H1 (cell line): Measurements from ENCODE around the gene BBS9. TPM values are rescaled to one million over a fixed set of nuclear protein-coding genes. Genes with fewer than 3 reads are reported as not detected.

ENCODE experiments used
- CTCF ChIA-PET: fragments of 300-600 bp; sonication (Branson Sonifier 250); formaldehyde crosslinking; loops from one replicate; lab custom pipeline; 2021; ENCODE audit not compliant: partially characterized antibody; lab: Charles Lee
- POLR2A ChIA-PET: fragments of 300-600 bp; sonication (Branson Sonifier 250); formaldehyde crosslinking; loops from one replicate; lab custom pipeline; 2021; ENCODE audit warnings: inconsistent platforms; ENCODE audit not compliant: partially characterized antibody; lab: Charles Lee
- DNase-seq, 2 experiments: peaks; one replicate each; pipeline versions ENCODE4 v3.0.0 to v3.0.0-alpha.2; 2010 to 2022; ENCODE audit warnings: low spot score in 2 of 2, low read depth in 1 of 2, mixed read lengths in 1 of 2
- FAIRE-seq: peaks from 2 replicates; lab custom pipeline; 2011; peaks lifted over from hg19 to GRCh38; lab: Jason Lieb, UNC
- H2AFZ ChIP-seq: 2 replicates; pipeline ENCODE4 v1.8.1; 2012; ENCODE audit warnings: low read length, inconsistent platforms
- H2AK5ac ChIP-seq: 2 replicates; pipeline ENCODE4 v1.6.1; 2013; ENCODE audit warnings: low read depth, low read length
- H2BK120ac ChIP-seq: replicated peaks from 2 replicates; pipeline ENCODE3; 2013; ENCODE audit warnings: low read depth, low read length, inconsistent platforms
- H2BK12ac ChIP-seq: 2 replicates; pipeline ENCODE4 v1.6.1; 2013; ENCODE audit warnings: low read depth, low read length
- H2BK15ac ChIP-seq: 2 replicates; pipeline ENCODE4 v1.6.1; 2013; ENCODE audit warnings: low read length
- H2BK20ac ChIP-seq: 2 replicates; pipeline ENCODE4 v1.6.1; 2013; ENCODE audit warnings: low read length
- H2BK5ac ChIP-seq: 2 replicates; pipeline ENCODE4 v1.6.1; 2013; ENCODE audit warnings: low read depth, low read length
- H3K14ac ChIP-seq: 2 replicates; pipeline ENCODE4 v1.6.1; 2013; ENCODE audit warnings: inconsistent platforms; ENCODE audit not compliant: insufficient read length
- H3K18ac ChIP-seq: 2 replicates; pipeline ENCODE4 v1.6.1; 2013; ENCODE audit warnings: low read length; ENCODE audit errors: extremely low read depth
- H3K23ac ChIP-seq: 2 replicates; pipeline ENCODE4 v1.6.1; 2013; ENCODE audit warnings: inconsistent platforms; ENCODE audit not compliant: insufficient read length
- H3K23me2 ChIP-seq: 2 replicates; pipeline ENCODE4 v1.6.1; 2013; ENCODE audit warnings: low read depth, low read length
- H3K27ac ChIP-seq: 2 replicates; pipeline ENCODE4 v1.6.1; 2011; ENCODE audit warnings: low read depth, low read length, inconsistent platforms
- H3K27me3 ChIP-seq, 4 experiments: replicated peaks in 1 of 4; 1 replicate in 1 of 4; 2 replicates in 3 of 4; pipeline versions ENCODE4 v1.6.1 to v1.8.1; 2011 to 2013; ENCODE audit warnings: low read length in 3 of 4, mild to moderate bottlenecking in 3 of 4, inconsistent platforms in 2 of 4, mixed read lengths in 2 of 4, moderate library complexity in 1 of 4; ENCODE audit not compliant: control insufficient read depth in 3 of 4, insufficient read depth in 3 of 4; ENCODE audit errors: extremely low read depth in 1 of 4
- H3K36me3 ChIP-seq, 4 experiments: 2 replicates each; pipeline versions ENCODE4 v1.6.1 to v1.8.1; 2011 to 2013; ENCODE audit warnings: mild to moderate bottlenecking in 4 of 4, low read length in 3 of 4, moderate library complexity in 2 of 4, control low read depth in 1 of 4, inconsistent platforms in 1 of 4; ENCODE audit not compliant: insufficient read depth in 4 of 4, control insufficient read depth in 2 of 4
- H3K4ac ChIP-seq: replicated peaks from 2 replicates; pipeline ENCODE3; 2013; ENCODE audit warnings: low read length, low read depth, mixed read lengths, inconsistent platforms; ENCODE audit not compliant: insufficient read length
- H3K4me1 ChIP-seq, 4 experiments: replicated peaks in 1 of 4; 1 replicate in 1 of 4; 2 replicates in 3 of 4; pipeline versions ENCODE4 v1.6.1 to v1.8.1; 2011 to 2013; ENCODE audit warnings: low read length in 3 of 4, inconsistent platforms in 2 of 4, mixed read lengths in 1 of 4; ENCODE audit not compliant: insufficient read depth in 4 of 4, control insufficient read depth in 3 of 4
- H3K4me2 ChIP-seq, 2 experiments: 2 replicates each; pipeline versions ENCODE4 v1.6.1 to v1.8.1; 2011 to 2013; ENCODE audit warnings: low read depth in 2 of 2, low read length in 2 of 2, control low read depth in 1 of 2, inconsistent platforms in 1 of 2, mild to moderate bottlenecking in 1 of 2; ENCODE audit not compliant: insufficient read depth in 1 of 2
- H3K4me3 ChIP-seq, 4 experiments: fragments of 200-600, 300-600 bp in 1 of 4; sonication (generic), shearing (Covaris generic), sonication (Bioruptor Twin) in 1 of 4; 2 replicates each; pipeline versions ENCODE4 v1.5.1 to v1.8.1; 2011 to 2016; ENCODE audit warnings: low read length in 4 of 4, low read depth in 3 of 4, control low read depth in 2 of 4, inconsistent platforms in 2 of 4, mild to moderate bottlenecking in 2 of 4, mixed read lengths in 1 of 4, moderate library complexity in 1 of 4; ENCODE audit not compliant: insufficient read depth in 2 of 4; ENCODE audit errors: extremely low read depth in 1 of 4
- H3K56ac ChIP-seq: replicated peaks from 2 replicates; pipeline ENCODE3; 2013; ENCODE audit warnings: low read depth, mild to moderate bottlenecking, mixed read lengths, low read length, inconsistent platforms; ENCODE audit not compliant: insufficient read length
- H3K79me1 ChIP-seq: 2 replicates; pipeline ENCODE4 v1.6.1; 2013; ENCODE audit warnings: low read depth, low read length, control low read depth
- H3K79me2 ChIP-seq, 2 experiments: 2 replicates each; pipeline versions ENCODE4 v1.6.1 to v1.8.1; 2012 to 2013; ENCODE audit warnings: low read length in 2 of 2, mild to moderate bottlenecking in 2 of 2, inconsistent platforms in 1 of 2; ENCODE audit not compliant: insufficient read depth in 2 of 2, control insufficient read depth in 1 of 2
- H3K9ac ChIP-seq, 4 experiments: replicated peaks in 1 of 4; 1 replicate in 1 of 4; 2 replicates in 3 of 4; pipeline versions ENCODE4 v1.6.1 to v1.8.1; 2011 to 2013; ENCODE audit warnings: low read depth in 3 of 4, low read length in 3 of 4, control low read depth in 2 of 4, mild to moderate bottlenecking in 2 of 4, moderate library complexity in 2 of 4, inconsistent platforms in 1 of 4; ENCODE audit errors: extremely low read depth in 1 of 4
- H3K9me3 ChIP-seq, 2 experiments: 2 replicates each; pipeline versions ENCODE4 v1.6.1 to v1.8.1; 2012 to 2013; ENCODE audit warnings: mild to moderate bottlenecking in 2 of 2, moderate library complexity in 2 of 2, control low read depth in 1 of 2, inconsistent platforms in 1 of 2, low read depth in 1 of 2, low read length in 1 of 2, mixed read lengths in 1 of 2; ENCODE audit not compliant: insufficient read depth in 2 of 2
- H4K20me1 ChIP-seq, 2 experiments: replicated peaks in 1 of 2; 2 replicates each; pipeline versions ENCODE3 to v1.8.1; 2011 to 2013; ENCODE audit warnings: inconsistent platforms in 2 of 2, low read length in 2 of 2, mild to moderate bottlenecking in 1 of 2; ENCODE audit not compliant: insufficient read depth in 2 of 2, control insufficient read depth in 1 of 2
- H4K5ac ChIP-seq: 2 replicates; pipeline ENCODE4 v1.6.1; 2013; ENCODE audit warnings: low read length, low read depth, mixed read lengths, inconsistent platforms; ENCODE audit not compliant: insufficient read length
- H4K8ac ChIP-seq: 2 replicates; pipeline ENCODE4 v1.8.0; 2013; ENCODE audit warnings: mild to moderate bottlenecking, moderate library complexity, low read length, inconsistent platforms; ENCODE audit not compliant: insufficient read depth; ENCODE audit errors: extremely low read depth
- H4K91ac ChIP-seq: replicated peaks from 2 replicates; pipeline ENCODE3; 2013; ENCODE audit warnings: low read length, mixed read lengths, inconsistent platforms; ENCODE audit not compliant: insufficient read length
- ATF3 ChIP-seq: IDR thresholded peaks from 2 replicates; pipeline ENCODE4 v1.6.1; 2011; ENCODE audit warnings: low read depth, mild to moderate bottlenecking, low read length; ENCODE audit not compliant: insufficient read depth
- JUN ChIP-seq: IDR thresholded peaks from 2 replicates; pipeline ENCODE4 v1.6.1; 2011; ENCODE audit warnings: low read depth, mild to moderate bottlenecking, improper control_type of control experiment, low read length
- WGBS, 2 experiments: shearing (Covaris generic) in 1 of 2; methylation state at CpG; one replicate each; pipeline versions ENCODE4 v1.1.6 to v1.1.7; 2013 to 2015; ENCODE audit warnings: low lambda C conversion rate in 2 of 2, mixed read lengths in 2 of 2, inconsistent platforms in 1 of 2, low coverage in 1 of 2, missing lambda C conversion rate in 1 of 2; ENCODE audit not compliant: insufficient replicate concordance in 2 of 2, insufficient coverage in 1 of 2, insufficient read length in 1 of 2; ENCODE audit errors: extremely low coverage in 1 of 2, missing lambda C conversion rate in 1 of 2; 5-methylcytosine and 5-hydroxymethylcytosine counted together
- polyA plus RNA-seq, 7 experiments: library from polyadenylated mRNA; depleted of rRNA in 3 of 7; stranded (reverse) in 5 of 7; unstranded in 2 of 7; fragments of >200 nt in 5 of 7; fragments of 200-250 nt in 2 of 7; gene quantifications; 1 replicate in 5 of 7; 2 replicates in 1 of 7; 4 replicates in 1 of 7; pipeline versions ENCODE4 v1.2.1 to v1.2.3, GENCODE V29; 2011 to 2013; ENCODE audit warnings: missing spikeins in 2 of 7, mixed read lengths in 2 of 7
- total RNA-seq: library from RNA; stranded (reverse); fragmentation: NEBNext Ultra II Directional; extraction: Animal tissue kit (Norgen Biotek cat#: 25700); gene quantifications from 2 replicates; pipeline ENCODE4 v1.2.1, GENCODE V29; 2021

Gene BBS9
- total and polyA plus RNA-seq, 2 of the 8 experiments (the other 6 are each of a cell fraction or from before 2014, with no cell fraction given) = 22.3 to 37.0 TPM

GRCh38 chr7:33646166-33646565 is 516.8 kb downstream of the BBS9 start:
- Histone ChIP-seq H3K79me2 (no peaks in the 10 kb centered on the region), H2BK120ac (no peak overlapping the region), H2AK5ac (no peak overlapping the region), H3K4me3 (no peak overlapping the region), H3K14ac (no peak overlapping the region), H3K4me1 (no peaks in the 10 kb centered on the region), H2BK15ac (no peak overlapping the region), H3K27me3 (no peaks in the 10 kb centered on the region), H2BK12ac (no peak overlapping the region), H3K56ac (no peak overlapping the region), H4K91ac (no peak overlapping the region), H3K36me3 (peaks cover 0 to 5% (median 1%) of the 10 kb centered on the region in 4 experiments; a peak in 2 of 8 replicates), H4K5ac (no peak overlapping the region), H4K20me1 (no peaks in the 10 kb centered on the region), H3K23ac (no peak overlapping the region), H4K8ac (no peak overlapping the region), H3K9me3 (peaks cover 0 to 7% of the 10 kb centered on the region in 2 experiments; a peak in 1 of 4 replicates), H3K79me1 (no peaks in the 10 kb centered on the region), H3K23me2 (no peaks in the 10 kb centered on the region), H2AFZ (no peak overlapping the region), H3K27ac (no peak overlapping the region), H3K4me2 (no peak overlapping the region), H3K9ac (no peak overlapping the region), H2BK20ac (no peak overlapping the region), H2BK5ac (no peak overlapping the region), H3K18ac (no peak overlapping the region), H3K4ac (no peak overlapping the region)
- FAIRE-seq (no peak), DNase-seq (no peak)
- 86% methylated on average over 3 of the region's 3 CpGs; no CpG with 5 or more reads in 1 of the 2 experiments for WGBS, 2 experiments
- ChIA-PET CTCF (interaction anchor here (0.8 to 1.3 kb wide), 3 partner anchors 26 to 332 kb away, joined by 3 to 6 read pairs (median 3); no protein-coding TSS in a partner anchor), POLR2A (interaction anchor here (1.1 kb wide), 1 partner anchor 26 kb away, joined by 3 read pairs; no protein-coding TSS in a partner anchor)
- TF ChIP-seq ATF3 (no peak), JUN (no peak)
